GM19025 (cell line): ENCODE results near the gene CPXM1.

Source experiments
- ATAC-seq: cut with Tn5 transposase; IDR thresholded peaks from one replicate; pipeline ENCODE4 v1.9.1; 2021; ENCODE audit warnings: mild to moderate bottlenecking, low read depth, moderate library complexity; ENCODE audit not compliant: unreplicated experiment

Gene CPXM1

GRCh38 chr20:2751347-2751877, 49.0 kb downstream of the CPXM1 start:
- ATAC-seq: no peak

- no peak for ATAC-seq
These were observed 49.8 kb downstream of the CPXM1 start for GRCh38 chr20:2750491-2751251.

DNA sequence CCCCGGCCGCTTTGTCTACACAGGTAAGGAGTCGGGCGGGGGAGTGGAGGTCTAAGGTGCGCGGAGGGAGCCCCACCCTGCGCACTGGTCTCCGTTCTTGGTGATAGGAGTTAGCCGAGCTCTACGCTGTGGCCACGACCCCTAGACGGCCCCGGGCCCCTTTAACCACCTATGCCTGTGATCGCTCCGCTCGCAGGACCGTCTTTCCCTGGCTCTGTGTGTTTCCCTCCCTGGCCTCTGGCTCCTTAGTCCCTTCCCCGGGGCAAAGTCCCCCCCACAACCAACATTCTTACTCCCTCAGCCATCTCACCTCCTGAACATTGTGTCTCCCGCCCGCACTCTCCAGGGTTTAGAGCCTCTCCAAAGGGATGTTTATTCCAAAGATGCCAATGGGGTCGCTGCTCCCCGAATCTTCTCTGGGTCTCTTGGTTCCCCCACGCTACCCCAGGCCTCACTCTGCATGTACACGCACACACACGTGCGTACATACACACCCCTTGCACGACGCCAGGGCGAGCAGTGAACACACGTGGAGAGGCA, 50.4 kb downstream of the CPXM1 start:
- ATAC-seq: no peak

DNA sequence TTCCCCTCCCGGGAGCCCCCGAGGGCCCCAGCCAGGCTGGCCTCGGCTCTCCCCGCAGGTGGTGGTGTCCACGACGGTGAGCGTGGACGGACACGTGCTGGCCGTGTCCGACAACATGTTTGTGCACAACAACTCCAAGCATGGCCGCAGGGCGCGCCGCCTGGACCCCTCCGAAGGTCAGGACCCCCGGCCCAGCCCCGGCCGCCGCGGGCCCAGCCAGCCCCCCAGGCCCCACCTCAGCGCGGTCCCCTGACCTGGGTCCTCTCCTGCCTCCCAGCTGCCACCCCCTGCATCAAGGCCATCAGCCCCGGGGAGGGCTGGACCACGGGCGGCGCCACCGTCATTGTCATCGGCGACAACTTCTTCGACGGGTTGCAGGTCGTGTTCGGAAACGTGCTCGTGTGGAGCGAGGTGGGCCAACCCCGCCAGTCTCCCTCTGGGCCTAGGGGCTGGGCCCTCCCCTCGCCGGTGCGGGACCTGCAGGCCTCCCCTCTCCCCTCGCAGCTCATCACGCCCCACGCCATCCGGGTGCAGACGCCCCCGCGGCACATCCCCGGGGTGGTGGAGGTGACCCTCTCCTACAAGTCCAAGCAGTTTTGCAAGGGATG, 51.0 kb downstream of the CPXM1 start:
- no peak for ATAC-seq

DNA sequence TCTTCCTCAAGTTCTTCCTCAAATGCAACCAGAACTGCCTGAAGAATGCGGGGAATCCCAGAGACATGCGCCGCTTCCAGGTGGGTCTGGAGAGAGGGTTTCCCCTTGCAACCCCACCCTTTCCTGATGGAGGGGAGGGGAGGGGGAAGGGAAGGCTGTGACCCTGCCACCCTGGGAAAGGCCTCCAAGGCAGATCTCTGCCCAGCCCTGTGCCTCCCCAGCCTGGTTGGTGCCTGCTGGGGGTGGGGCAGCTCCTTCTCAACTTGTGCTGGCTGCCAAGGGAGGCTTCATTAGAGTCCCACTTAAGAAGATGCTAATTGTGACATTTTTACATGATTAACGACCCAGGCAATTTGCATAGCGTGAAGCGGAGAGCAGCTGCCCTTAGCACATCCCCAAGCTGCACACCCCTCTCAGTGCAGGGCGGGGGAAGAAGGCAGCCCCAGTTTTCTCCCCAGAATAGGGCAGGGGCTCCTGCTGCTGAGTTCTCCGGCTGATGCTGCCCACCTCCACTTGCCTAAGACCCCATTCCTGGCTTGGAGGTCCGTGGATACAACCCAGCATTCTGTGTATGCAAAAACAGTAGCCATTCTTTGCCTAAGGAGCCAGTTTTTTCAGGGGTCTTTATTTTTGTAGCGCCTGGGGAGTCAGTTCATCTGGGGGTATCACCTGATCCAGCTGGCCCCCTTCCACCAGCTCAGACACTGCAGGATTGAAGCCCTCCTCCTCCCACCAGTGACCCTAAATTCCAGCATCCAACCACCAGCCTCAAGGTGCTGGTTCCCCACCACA, 51.7 kb downstream of the CPXM1 start:
- no peak for ATAC-seq

DNA sequence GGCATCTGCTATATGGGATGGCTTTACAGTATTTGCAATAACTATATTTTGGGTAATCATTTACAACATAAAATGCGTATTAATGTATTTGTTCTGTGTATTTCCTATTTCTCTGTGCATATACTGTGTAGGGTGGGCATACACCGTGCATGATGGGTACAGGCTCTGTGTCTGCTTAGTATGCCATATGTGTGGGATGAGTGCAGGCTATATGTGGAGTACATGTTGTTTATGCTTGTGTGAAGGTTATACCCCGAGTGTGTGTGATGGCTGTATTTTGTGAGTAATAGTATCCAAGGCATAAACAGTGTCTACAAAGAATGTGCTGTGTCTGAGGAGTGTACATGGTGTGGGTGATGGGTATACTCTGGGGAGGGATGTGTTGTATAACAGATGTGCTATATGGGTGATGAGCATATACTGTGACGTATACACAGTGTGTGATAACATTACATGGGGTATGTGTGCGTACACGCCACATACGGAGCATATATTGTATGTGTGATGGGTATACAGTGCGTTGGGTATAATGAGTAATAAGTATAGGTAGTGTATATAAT, 52.7 kb downstream of the CPXM1 start:
- no peak for ATAC-seq

DNA sequence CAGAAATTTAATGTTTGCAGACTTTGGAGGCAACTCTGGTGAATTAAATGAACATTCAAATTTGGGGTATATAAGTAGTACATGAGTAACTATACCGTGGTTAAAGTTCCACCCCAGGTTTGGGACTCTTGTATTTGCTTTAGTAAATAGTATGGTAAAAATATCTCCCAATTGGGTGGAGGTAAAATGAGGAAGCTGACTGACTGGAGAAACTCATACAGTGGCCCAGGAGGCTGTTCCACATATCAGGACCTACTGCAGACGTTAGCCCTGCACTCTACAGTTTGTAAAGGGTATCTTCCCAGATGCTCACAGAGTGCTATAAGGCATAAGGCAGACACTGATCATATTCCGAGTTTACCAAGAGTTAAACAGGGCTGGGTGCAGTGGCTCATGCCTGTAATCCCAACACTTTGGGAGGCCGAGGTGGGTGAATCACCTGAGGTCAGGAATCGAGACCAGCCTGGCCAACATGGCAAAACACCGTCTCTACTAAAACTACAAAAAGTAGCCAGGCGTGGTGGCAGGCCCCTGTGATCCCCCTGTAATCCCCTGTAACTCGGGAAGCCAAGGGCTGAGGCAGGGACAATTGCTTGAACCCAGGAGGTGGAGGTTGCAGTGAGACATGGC, 53.7 kb downstream of the CPXM1 start:
- no peak for ATAC-seq

GRCh38 chr20:2745936-2746635, 54.3 kb downstream of the CPXM1 start:
- ATAC-seq: no peak

- no peak for ATAC-seq
These were observed 55.1 kb downstream of the CPXM1 start for GRCh38 chr20:2745060-2745910.
